ENCODE results near the gene LAP3.

The LAP3 gene

DNA sequence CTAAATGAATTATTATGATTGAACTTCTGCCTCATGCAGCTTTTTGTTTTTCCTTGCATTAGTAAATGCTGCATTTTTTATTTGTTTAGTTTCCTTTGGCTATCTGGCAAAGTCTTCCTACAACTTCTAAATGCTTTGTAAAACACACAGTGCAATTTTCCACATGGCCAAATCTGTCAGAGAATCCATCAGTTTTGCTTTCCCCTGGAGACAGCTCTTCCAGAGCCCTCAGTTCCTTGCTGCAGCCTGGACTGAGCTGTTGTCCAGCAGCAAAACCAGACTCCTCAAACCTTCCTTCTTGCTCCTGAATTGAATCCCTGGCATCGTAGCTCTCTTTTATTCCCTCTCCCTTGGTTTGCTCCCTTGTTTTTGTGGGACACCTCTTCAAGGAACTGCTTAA lies 80.1 kb downstream of the LAP3 start:
- TF ChIP-seq TAF1 (IDR thresholded peaks at IDR 0.05; ENCODE audit: borderline replicate concordance, insufficient read depth, low read length), result no peak
- TF ChIP-seq, protein P1, sequence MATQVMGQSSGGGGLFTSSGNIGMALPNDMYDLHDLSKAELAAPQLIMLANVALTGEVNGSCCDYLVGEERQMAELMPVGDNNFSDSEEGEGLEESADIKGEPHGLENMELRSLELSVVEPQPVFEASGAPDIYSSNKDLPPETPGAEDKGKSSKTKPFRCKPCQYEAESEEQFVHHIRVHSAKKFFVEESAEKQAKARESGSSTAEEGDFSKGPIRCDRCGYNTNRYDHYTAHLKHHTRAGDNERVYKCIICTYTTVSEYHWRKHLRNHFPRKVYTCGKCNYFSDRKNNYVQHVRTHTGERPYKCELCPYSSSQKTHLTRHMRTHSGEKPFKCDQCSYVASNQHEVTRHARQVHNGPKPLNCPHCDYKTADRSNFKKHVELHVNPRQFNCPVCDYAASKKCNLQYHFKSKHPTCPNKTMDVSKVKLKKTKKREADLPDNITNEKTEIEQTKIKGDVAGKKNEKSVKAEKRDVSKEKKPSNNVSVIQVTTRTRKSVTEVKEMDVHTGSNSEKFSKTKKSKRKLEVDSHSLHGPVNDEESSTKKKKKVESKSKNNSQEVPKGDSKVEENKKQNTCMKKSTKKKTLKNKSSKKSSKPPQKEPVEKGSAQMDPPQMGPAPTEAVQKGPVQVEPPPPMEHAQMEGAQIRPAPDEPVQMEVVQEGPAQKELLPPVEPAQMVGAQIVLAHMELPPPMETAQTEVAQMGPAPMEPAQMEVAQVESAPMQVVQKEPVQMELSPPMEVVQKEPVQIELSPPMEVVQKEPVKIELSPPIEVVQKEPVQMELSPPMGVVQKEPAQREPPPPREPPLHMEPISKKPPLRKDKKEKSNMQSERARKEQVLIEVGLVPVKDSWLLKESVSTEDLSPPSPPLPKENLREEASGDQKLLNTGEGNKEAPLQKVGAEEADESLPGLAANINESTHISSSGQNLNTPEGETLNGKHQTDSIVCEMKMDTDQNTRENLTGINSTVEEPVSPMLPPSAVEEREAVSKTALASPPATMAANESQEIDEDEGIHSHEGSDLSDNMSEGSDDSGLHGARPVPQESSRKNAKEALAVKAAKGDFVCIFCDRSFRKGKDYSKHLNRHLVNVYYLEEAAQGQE (IDR thresholded peaks at IDR 0.05; ENCODE audit: insufficient read depth in 1 of 2, low read depth in 2 of 2, low read length in 2 of 2), result no peak
- TF ChIP-seq FOXP2 (optimal IDR thresholded peaks at IDR 0.05; ENCODE audit: borderline replicate concordance, extremely low read depth, extremely low read length, insufficient read depth), result no peak

Data from PFSK-1 (cell line).